ENCODE measurements around the gene EHMT1.

GRCh38 chr9:137759649-137760321 is 141.0 kb downstream of the EHMT1 start:
- TF ChIP-seq RNF2 (IDR thresholded peaks at IDR 0.05; ENCODE audit: borderline replicate concordance, low read depth), result no peak
- no peak for TF ChIP-seq CTCF (IDR thresholded peaks at IDR 0.05)
- no peak for TF ChIP-seq EP300 (IDR thresholded peaks at IDR 0.05)
- no peak for TF ChIP-seq POLR2A (IDR thresholded peaks at IDR 0.05; ENCODE audit: low read length)
- TF ChIP-seq MYC (IDR thresholded peaks at IDR 0.05; ENCODE audit: borderline replicate concordance, low read length), result no peak
- no peak for TF ChIP-seq HOXB5 (CRISPR knock-in tag; IDR thresholded peaks at IDR 0.05)

All from A549 (cell line).